ENCODE measurements around the gene GLDN. TPM values are rescaled to one million over a fixed set of nuclear protein-coding genes. Genes with fewer than 3 reads are reported as not detected.
A peak's percentile ranks its signal among the peaks of the same experiment; 100 is the strongest.

The GLDN gene
- polyA plus RNA-seq, 2 of the 4 experiments (the other 2 are of a cell fraction), result 0.03 to 0.25 TPM

DNA sequence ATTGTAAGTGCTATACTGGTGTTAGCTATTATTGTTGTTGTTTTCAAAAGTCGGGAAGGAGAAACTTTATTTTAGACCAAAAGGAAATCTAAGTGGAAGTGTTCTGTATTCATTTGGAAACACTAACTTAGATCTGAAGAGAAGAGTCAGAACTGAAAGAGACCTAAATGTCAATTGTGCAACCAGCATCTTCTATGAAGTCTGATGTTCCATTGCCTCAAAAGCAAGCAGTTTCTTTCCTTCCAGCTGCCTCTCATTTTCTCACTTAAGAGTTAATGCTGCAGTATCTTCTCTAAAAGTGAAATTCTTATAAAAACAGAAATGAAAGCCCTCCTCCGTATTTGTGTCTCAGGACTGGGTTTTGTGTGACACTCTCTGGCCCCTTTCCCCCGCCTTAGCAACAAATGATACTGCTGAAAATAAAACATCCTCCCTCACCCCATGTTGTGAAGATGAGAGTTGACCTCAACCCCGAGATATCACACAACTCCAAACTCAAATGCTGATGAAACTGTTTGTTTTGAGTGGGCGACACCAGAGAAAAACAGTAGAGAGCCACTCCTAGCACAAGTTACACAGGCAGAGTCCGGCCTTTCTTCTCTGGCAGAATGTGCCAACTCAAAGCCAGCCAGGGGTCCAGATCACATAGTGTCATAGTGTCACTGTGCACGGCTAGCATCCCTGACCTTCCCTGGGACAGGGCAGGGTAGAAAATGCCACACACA, 48.9 kb downstream of the GLDN start:
- no peaks in the 10 kb centered on the region for H3K9me3 ChIP-seq
- TF ChIP-seq ATOH8 (CRISPR knock-in tag; IDR thresholded peaks at IDR 0.05; ENCODE audit: low read depth) (no peak), TP53 (CRISPR knock-in tag; IDR thresholded peaks at IDR 0.05) (no peak), NR3C1 (IDR thresholded peaks at IDR 0.05) (no peak), HOXB5 (CRISPR knock-in tag; IDR thresholded peaks at IDR 0.05) (no peak), CBX2 (IDR thresholded peaks at IDR 0.05; ENCODE audit: borderline replicate concordance, low read depth) (no peak), CBX8 (IDR thresholded peaks at IDR 0.05) (no peak), EHF (CRISPR knock-in tag; IDR thresholded peaks at IDR 0.05) (no peak), HOXB13 (CRISPR knock-in tag; IDR thresholded peaks at IDR 0.05; ENCODE audit: low read depth) (no peak), ZSCAN20 (CRISPR knock-in tag; IDR thresholded peaks at IDR 0.05) (no peak), JUN (IDR thresholded peaks at IDR 0.05) (no peak), CEBPB (IDR thresholded peaks at IDR 0.05) (no peak), HDAC2 (IDR thresholded peaks at IDR 0.05) (no peak), MAZ (IDR thresholded peaks at IDR 0.05; ENCODE audit: borderline replicate concordance, low read depth, low read length) (no peak), MAX (IDR thresholded peaks at IDR 0.05) (no peak), NFE2L2 (conservative IDR thresholded peaks at IDR 0.05; ENCODE audit: low read length) (no peak), EHMT2 (IDR thresholded peaks at IDR 0.05; ENCODE audit: low read depth) (no peak), JUNB (IDR thresholded peaks at IDR 0.05) (no peak), FOSL2 (IDR thresholded peaks at IDR 0.05) (no peak), FOSL2 (CRISPR knock-in tag; IDR thresholded peaks at IDR 0.05) (no peak)
- TF ChIP-seq, protein P1, sequence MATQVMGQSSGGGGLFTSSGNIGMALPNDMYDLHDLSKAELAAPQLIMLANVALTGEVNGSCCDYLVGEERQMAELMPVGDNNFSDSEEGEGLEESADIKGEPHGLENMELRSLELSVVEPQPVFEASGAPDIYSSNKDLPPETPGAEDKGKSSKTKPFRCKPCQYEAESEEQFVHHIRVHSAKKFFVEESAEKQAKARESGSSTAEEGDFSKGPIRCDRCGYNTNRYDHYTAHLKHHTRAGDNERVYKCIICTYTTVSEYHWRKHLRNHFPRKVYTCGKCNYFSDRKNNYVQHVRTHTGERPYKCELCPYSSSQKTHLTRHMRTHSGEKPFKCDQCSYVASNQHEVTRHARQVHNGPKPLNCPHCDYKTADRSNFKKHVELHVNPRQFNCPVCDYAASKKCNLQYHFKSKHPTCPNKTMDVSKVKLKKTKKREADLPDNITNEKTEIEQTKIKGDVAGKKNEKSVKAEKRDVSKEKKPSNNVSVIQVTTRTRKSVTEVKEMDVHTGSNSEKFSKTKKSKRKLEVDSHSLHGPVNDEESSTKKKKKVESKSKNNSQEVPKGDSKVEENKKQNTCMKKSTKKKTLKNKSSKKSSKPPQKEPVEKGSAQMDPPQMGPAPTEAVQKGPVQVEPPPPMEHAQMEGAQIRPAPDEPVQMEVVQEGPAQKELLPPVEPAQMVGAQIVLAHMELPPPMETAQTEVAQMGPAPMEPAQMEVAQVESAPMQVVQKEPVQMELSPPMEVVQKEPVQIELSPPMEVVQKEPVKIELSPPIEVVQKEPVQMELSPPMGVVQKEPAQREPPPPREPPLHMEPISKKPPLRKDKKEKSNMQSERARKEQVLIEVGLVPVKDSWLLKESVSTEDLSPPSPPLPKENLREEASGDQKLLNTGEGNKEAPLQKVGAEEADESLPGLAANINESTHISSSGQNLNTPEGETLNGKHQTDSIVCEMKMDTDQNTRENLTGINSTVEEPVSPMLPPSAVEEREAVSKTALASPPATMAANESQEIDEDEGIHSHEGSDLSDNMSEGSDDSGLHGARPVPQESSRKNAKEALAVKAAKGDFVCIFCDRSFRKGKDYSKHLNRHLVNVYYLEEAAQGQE (IDR thresholded peaks at IDR 0.05), result no peak
- no peaks in the 10 kb centered on the region for H3K4me1 ChIP-seq
- ChIA-PET POLR2A (no interaction called here), CTCF (interaction anchor here (1.3 to 10.1 kb wide), 5 partner anchors 10 to 228 kb away, joined by 4 to 96 read pairs (median 19); no protein-coding TSS in a partner anchor)
- H3K4me2 ChIP-seq, result no peak overlapping the region
- FAIRE-seq, result no peak
- no peak for DNase-seq (ENCODE audit: low read depth in 1 of 2, low spot score in 1 of 2)
- no peak for ATAC-seq
- no peak overlapping the region for H3K27ac ChIP-seq
- no peak overlapping the region for H3K4me3 ChIP-seq
- WGBS (ENCODE audit: missing lambda C conversion rate), result 60% methylated on average over 7 of the region's 7 CpGs

- FAIRE-seq, result no peak
- Histone ChIP-seq H3K27ac (no peak overlapping the region), H3K4me3 (no peak overlapping the region), H3K4me1 (no peaks in the 10 kb centered on the region), H3K4me2 (no peak overlapping the region), H3K9me3 (no peaks in the 10 kb centered on the region)
- TF ChIP-seq JUN (IDR thresholded peaks at IDR 0.05) (no peak), MAFK (IDR thresholded peaks at IDR 0.05; ENCODE audit: partially characterized antibody) (peak; percentile 54)
- no peak for DNase-seq (ENCODE audit: low read depth in 1 of 2, low spot score in 1 of 2)
- CTCF ChIA-PET, result interaction anchor here (2.0 to 10.1 kb wide), 3 partner anchors 10 to 110 kb away, joined by 6 to 96 read pairs (median 19); no protein-coding TSS in a partner anchor
- WGBS (ENCODE audit: missing lambda C conversion rate), result 85% methylated on average over 5 of the region's 5 CpGs
- POLR2A ChIA-PET, result no interaction called here
- no peak for ATAC-seq
Measured at GRCh38 chr15:51390966-51391422, 49.5 kb downstream of the GLDN start.
